ENCODE results near the gene SGPL1.

DNA sequence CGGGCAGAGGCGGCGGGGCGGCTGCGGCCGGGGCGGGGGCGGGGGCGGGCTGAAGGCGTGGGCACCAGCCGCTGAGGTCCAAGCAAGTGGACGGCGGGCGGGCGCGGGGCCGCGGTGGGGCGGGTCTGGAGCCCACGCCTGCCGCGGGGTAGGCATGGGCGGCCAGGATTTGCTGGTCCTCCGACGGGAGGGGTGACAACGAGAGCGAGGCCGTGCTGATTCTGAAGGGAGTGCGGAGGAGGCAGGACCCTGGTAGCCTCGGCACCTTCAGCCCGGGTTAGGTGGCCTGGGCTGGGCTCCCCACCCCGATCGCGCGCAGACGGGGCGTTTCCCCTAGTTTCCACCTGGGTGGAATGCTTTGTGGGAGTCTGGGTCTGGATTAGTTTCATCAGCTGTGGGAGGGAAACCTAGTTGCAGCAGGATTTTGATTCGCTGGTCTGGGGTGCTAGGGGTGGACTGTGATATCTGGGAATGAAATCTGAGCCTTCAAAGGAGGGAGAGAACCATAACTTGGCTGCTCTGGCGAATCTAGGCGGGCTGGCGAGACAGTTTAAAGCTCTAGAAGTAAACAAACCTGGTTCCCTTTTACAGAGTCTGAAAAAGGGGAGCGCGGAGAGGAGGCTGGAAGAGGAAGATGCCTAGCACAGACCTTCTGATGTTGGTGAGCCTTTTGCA is 609 bp downstream of the SGPL1 start:
- TF ChIP-seq, protein P1, sequence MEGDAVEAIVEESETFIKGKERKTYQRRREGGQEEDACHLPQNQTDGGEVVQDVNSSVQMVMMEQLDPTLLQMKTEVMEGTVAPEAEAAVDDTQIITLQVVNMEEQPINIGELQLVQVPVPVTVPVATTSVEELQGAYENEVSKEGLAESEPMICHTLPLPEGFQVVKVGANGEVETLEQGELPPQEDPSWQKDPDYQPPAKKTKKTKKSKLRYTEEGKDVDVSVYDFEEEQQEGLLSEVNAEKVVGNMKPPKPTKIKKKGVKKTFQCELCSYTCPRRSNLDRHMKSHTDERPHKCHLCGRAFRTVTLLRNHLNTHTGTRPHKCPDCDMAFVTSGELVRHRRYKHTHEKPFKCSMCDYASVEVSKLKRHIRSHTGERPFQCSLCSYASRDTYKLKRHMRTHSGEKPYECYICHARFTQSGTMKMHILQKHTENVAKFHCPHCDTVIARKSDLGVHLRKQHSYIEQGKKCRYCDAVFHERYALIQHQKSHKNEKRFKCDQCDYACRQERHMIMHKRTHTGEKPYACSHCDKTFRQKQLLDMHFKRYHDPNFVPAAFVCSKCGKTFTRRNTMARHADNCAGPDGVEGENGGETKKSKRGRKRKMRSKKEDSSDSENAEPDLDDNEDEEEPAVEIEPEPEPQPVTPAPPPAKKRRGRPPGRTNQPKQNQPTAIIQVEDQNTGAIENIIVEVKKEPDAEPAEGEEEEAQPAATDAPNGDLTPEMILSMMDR (conservative IDR thresholded peaks at IDR 0.05; ENCODE audit: low read depth in 2 of 2), result no peak
- peak; percentile 50 for TF ChIP-seq POLR2AphosphoS5 (IDR thresholded peaks at IDR 0.05; ENCODE audit: low read depth)
- TF ChIP-seq EZH2 (IDR thresholded peaks at IDR 0.05; ENCODE audit: low read depth, unreplicated experiment), result no peak
- TF ChIP-seq CREB1 (CRISPR knock-in tag; IDR thresholded peaks at IDR 0.05; ENCODE audit: low read depth), result no peak
- TF ChIP-seq EZH2phosphoT487 (IDR thresholded peaks at IDR 0.05; ENCODE audit: unreplicated experiment), result no peak
- no peak for TF ChIP-seq JUNB (IDR thresholded peaks at IDR 0.05; ENCODE audit: unreplicated experiment)
- TF ChIP-seq REST (IDR thresholded peaks at IDR 0.05; ENCODE audit: unreplicated experiment), result no peak
- no peak for TF ChIP-seq ZNF331 (CRISPR knock-in tag; IDR thresholded peaks at IDR 0.05; ENCODE audit: low read depth)
- TF ChIP-seq NANOG (IDR thresholded peaks at IDR 0.05; ENCODE audit: borderline replicate concordance), result no peak

Data from GM23338 (cell line).